Skin epidermis (tissue), 12 donors: ENCODE measurements around the gene TSSK3.

Experiments used
- H3K27ac ChIP-seq, 21 experiments: fragments of 200-600 bp; sonication (generic) in 11 of 21; one replicate each; pipeline ENCODE4 v1.5.0; 2020; ENCODE audit warnings: mild to moderate bottlenecking in 3 of 21, inconsistent platforms in 2 of 21, moderate library complexity in 2 of 21
- H3K4me3 ChIP-seq, 7 experiments: fragments of 200-600 bp; sonication (generic) in 2 of 7; one replicate each; pipeline ENCODE4 v1.5.0; 2020; ENCODE audit warnings: inconsistent platforms in 2 of 7, mild to moderate bottlenecking in 2 of 7, moderate library complexity in 1 of 7

The TSSK3 gene

DNA sequence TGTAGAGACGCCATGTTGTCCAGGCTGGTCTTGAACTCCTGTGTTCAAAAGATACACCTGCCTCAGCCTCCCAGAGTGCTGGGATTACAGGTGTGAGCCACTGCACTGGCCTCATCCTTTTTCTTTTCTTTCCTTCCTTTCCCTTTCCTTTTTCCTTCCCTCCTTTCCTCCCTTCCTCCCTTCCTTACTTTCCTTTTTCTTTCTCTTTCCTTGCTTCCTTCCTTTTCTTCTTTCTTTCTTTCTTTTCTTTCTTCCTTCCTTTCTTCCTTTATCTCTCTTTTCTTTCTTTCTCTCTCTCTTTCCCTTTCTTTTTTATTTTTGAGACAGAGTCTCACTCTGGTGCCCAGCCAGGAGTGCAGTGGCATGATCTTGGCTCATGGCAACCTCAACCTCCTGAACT, 5.9 kb upstream of the TSSK3 start:
- no peak overlapping the region for H3K4me3 ChIP-seq

DNA sequence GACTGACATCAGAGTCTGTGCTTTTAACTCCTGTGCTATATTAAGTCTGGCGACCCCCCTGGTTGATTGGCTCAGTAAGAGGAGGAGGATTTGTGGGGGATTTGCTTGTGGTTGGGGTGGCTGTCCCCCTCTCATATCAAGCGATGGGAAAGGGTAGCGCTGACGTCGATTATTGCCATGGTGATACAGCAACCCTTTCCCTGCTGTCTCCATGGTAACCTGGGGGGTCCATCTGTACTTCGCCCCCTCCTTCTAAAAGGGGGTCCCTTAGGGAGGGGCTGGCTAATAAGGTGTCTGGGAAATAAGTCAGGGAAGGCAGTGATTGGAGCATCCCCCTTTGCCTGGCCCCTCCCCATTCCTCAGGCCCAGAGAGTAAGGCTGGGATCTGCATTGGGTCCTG, 4.7 kb upstream of the TSSK3 start:
- no peak overlapping the region for H3K27ac ChIP-seq

More for the DNA sequence above, 5.9 kb upstream of the TSSK3 start:
- no peak overlapping the region for H3K27ac ChIP-seq

GRCh38 chr1:32358435-32358834, 3.9 kb upstream of the TSSK3 start:
- no peak overlapping the region for H3K4me3 ChIP-seq
- no peak overlapping the region for H3K27ac ChIP-seq

More for the DNA sequence above, 4.7 kb upstream of the TSSK3 start:
- H3K4me3 ChIP-seq: no peak overlapping the region

DNA sequence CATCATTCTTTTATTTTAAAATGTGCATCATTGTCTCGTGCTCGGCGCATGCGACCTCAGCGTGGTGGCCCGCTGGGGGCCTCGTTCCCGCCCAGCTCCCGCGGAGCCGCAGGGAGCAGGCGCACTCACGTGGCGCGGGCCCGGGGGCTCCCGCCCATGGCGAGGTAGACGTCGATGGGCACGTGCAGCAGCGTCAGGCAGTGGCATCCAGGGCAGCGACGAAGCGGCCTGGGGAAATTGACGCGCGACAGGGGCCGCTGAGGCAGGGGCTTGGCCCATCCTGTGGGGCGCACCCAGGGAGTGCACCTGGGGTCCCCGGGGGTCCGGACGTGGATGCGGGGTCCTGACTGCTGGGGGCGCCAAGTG, 1.0 kb upstream of the TSSK3 start:
- Histone ChIP-seq H3K27ac (peak overlapping the region in 9 of 21 experiments; percentile 5 to 81 (median 42)), H3K4me3 (peak overlapping the region in 5 of 7 experiments; percentile 6 to 42 (median 31))

DNA sequence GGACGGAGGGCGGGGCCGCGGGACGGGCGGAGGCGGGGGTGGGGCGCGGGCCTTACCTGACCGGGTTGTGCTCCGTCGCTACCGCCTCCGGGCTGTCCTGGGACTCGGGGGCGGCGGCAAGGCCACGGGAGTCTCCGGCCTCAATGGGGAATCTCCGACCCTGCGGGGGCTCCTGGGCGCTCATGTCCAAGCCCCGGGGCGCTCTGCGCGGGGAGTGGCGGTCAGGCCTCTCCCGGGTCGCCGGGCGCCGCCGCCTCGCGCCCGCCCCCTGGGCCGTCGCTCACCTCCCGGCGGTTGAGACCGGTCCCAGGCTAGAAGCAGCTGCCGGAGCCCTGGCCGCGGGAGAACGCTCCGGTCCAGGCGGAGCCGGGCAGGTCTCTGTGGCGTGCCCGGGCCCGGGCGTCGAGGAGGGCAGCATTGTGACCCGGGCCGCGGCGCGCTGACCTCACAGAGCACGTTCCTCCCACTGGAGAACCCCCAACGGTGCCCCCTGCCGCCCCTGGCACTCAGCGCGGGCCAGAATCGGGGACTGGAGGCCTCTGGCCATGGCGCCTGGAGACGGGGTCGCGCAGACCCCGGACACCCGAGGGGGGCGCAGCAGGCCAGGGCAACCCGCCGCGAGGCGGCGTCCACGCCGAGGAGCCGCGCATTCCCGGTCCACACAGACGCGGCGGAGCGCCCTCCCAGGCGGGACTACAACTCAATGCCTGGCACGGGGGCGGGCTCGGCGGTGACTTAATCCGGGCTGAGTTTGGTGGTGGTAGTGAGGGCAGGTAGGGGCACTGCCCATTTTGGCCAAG, 465 bp upstream of the TSSK3 start:
- H3K27ac ChIP-seq: peak overlapping the region in 10 of 21 experiments; percentile 5 to 81 (median 42)
- H3K4me3 ChIP-seq: peak overlapping the region; percentile 6 to 42 (median 27)

- H3K4me3 ChIP-seq: no peak overlapping the region
- H3K27ac ChIP-seq: no peak overlapping the region
Measured at GRCh38 chr1:32363713-32364112, 1.4 kb downstream of the TSSK3 start.

- Histone ChIP-seq H3K4me3 (no peak overlapping the region), H3K27ac (no peak overlapping the region)
Measured at GRCh38 chr1:32364836-32365235, 2.5 kb downstream of the TSSK3 start.

DNA sequence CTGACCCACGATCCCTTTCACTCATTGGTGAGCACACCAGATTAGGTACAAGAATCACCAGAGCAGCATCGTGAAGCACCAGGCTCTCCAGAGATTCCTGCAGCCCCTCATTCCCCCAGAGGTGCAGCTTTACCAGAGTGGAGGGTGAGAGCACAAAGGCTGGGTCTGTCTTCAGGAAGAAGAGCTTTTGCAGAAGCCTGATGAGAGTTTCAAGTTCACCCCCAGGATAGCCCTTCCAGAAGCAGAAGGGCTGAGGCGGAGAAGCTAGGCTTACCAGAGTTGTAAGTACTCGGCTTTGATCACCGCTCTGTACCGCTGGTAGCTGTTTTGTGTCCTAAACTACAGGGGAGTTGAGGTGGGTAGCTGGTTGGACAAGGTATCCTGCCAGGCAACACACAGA, 3.1 kb downstream of the TSSK3 start:
- Histone ChIP-seq H3K27ac (no peak overlapping the region), H3K4me3 (no peak overlapping the region)

- no peak overlapping the region for H3K4me3 ChIP-seq
- no peak overlapping the region for H3K27ac ChIP-seq
Measured at GRCh38 chr1:32367912-32368635, 5.7 kb downstream of the TSSK3 start.

GRCh38 chr1:32372149-32372756, 9.9 kb downstream of the TSSK3 start:
- H3K27ac ChIP-seq: peak overlapping the region in 1 of 21 experiments; percentile 35
- H3K4me3 ChIP-seq: no peak overlapping the region

GRCh38 chr1:32373996-32374592, 11.8 kb downstream of the TSSK3 start:
- no peak overlapping the region for H3K27ac ChIP-seq
- no peak overlapping the region for H3K4me3 ChIP-seq

DNA sequence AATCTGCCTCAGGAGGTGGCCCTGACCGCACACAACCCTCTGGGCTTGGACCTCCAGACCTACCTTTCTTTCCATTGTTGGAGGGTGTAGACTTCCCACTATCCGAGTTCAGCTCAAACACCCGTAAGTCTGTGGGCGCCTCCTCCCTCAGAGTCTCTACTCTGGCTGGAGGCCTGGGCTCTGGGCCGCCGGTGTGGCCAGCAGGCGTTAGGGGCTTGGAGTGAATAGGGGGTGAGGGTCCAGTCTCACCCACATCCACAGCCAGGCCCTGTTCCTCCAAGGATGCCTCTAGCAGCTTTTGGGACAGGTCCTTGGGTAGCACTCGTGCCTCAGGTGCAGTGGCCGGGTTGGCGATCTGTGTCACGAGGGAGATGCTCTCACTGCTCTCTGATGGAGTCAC, 13.9 kb downstream of the TSSK3 start:
- Histone ChIP-seq H3K4me3 (no peak overlapping the region), H3K27ac (no peak overlapping the region)

DNA sequence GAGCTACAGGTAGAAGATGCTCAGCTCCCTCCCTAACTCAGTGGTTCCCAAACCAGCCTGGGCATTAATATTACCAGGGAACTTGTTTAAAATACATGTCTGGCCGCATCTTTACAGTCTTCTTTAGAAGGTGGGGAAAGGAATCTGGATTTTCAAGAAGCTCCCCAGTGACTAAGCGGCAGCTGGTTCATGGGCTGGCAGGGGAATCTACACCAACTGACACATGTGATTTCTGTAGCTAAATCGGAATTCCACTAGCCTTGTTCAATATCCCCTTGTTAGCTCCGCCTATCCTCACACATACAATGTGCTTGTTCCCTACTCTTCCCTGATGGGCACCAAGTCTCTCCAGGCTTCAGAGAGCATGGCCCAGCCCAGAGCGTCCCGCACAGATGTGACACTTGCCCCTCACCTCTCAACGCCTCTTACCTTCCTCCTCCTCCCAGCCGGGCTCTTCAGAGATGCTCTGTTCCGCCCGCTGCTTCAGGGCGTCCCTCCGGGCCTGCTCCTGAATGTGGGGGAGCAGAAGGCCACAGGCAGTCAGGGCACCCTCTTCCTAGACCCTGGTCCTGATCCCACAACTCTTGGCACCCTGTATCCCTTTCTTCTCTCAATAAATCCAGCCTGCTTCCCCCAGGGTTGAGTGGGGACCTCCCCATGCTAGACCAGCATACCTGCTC, 15.3 kb downstream of the TSSK3 start:
- Histone ChIP-seq H3K27ac (no peak overlapping the region), H3K4me3 (no peak overlapping the region)

GRCh38 chr1:32380057-32380456, 17.7 kb downstream of the TSSK3 start:
- Histone ChIP-seq H3K4me3 (no peak overlapping the region), H3K27ac (no peak overlapping the region)

DNA sequence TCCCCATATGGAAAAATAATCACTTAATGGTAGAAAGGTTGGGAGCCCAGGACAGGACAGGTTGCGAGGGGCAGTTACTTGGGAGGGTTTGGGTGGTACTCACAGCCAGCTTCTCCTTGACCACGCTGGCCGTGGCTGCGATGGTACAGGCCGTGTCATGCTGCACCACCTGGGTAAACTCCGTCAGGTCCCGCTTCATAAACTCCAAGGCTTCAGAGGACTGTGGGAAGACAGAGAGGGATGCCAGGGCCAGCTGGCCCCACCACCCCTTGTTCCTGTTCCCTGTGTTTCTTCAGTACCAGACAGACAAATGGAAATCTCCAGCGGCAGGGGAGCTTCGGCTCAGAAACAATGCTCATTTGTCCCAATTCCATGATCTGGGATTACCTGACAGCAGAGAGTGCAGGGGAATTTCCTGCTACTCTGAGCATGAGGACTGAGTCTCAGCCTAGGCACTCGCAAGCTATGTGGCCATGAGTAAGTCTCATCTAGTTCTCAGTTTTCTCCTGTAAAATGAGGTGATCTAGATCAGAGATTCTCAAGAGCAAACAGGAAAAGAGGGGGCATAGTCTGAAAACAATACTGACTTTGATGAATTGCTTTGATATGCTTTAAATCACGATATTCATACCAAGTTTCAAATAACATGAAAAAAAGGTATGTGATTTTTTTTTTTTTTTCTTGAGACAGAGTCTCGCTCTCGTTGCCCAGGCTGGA, 24.5 kb downstream of the TSSK3 start:
- Histone ChIP-seq H3K27ac (no peak overlapping the region), H3K4me3 (no peak overlapping the region)

DNA sequence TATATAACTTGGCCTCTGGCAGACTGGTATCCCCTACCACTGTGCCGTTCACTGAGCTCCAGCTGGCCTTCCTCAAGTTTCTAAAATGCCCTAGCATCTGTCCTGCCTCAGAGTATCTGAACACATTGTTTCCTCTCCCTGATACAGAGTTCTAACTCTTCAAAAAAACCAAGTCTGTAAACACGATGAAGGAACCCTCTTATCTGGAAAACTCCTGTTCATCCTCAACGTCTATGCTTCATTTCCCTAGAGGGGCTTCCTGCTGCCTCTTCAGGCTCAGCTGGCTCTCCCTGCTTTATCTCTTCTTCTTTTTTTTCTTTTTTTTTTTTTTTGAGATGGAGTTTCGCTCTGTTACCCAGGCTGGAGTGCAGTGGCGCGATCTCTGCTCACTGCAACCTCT, 26.3 kb downstream of the TSSK3 start:
- Histone ChIP-seq H3K27ac (no peak overlapping the region), H3K4me3 (no peak overlapping the region)

GRCh38 chr1:32390904-32391870, 28.8 kb downstream of the TSSK3 start:
- Histone ChIP-seq H3K4me3 (no peak overlapping the region), H3K27ac (no peak overlapping the region)

DNA sequence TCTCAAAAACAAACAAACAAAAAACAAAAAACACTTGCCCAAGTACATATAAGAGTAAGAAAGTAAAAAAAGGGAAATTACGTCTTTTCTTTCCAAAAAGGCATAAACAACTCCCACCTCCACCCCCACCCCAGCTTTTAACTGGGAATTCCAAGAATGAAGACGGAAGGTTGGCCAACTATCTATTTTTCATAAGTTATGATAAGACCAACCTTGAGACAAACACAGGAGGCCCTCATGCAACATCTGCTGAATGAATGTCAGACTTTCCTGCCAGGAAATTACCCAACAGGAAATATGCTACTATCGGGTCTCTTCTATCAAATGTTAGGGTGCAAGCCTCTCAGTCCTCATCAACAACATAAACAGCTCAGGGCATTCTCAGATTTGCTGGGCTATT, 30.0 kb downstream of the TSSK3 start:
- Histone ChIP-seq H3K27ac (no peak overlapping the region), H3K4me3 (no peak overlapping the region)
